Stimulated activated CD4-positive, alpha-beta T cell treated with anti-CD3 and anti-CD28 coated beads, Interleukin-12 subunit alpha, Interleukin-12 subunit beta, amount 100 ng/mL, for 24 hours (primary cell): ENCODE results near the gene MACO1.

Experiments
- DNase-seq, 2 experiments: peaks; one replicate each; pipeline ENCODE4 v3.0.0-alpha.2; 2020; ENCODE audit warnings: low read depth in 2 of 2

MACO1 gene

DNA sequence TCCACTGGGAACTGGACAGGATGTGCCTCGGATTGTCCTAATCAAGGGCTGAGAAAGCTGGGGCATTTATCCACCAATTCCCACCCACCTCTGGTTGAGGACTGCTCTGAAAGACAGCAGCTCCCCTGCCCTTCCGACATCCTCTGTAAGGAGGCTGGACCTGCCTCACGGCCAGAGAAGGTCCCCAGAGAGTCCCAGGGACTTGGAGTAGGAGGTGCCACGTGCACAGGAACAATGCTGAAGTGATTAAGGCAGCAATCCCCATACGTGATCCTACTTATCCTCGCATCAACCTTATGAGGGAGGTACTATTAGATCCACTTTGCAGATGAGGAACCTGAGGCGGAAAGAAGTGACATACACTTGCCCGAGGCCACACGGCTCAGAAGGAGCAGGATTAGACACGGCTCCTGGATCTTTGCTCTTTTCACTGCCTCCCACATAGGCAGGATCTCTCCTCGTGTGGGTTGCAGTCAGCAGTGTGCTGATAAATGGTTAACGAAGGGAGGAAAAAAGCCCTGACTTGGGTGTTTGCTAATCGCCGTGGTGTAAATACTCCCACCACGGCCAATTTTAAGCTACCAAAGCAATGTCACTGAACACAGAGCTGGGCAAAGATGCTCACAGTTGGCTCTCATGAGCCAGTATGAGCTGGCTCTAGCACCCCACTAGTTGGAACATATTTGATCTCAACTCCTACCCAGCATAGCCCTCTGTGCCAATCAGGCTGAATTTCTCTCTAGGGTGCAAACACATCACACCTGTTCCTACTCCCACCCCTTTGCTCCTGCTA, 94.1 kb downstream of the MACO1 start:
- no peak for DNase-seq

DNA sequence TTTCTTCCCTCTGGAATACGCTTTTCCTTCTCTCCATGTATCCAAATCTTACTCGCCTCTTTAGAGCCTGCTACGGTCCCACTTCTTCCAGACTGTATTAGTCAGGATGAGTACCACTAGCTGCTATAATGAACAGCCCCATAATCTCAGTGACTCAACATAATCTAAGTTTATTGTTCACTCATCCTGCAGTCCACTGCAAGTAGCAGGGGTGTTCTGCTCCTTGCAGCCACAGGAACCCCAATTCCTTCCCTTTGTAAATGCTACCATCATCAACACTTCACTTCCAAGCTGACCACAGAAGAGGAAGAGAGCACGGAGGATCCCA, 94.6 kb downstream of the MACO1 start:
- no peak for DNase-seq

DNA sequence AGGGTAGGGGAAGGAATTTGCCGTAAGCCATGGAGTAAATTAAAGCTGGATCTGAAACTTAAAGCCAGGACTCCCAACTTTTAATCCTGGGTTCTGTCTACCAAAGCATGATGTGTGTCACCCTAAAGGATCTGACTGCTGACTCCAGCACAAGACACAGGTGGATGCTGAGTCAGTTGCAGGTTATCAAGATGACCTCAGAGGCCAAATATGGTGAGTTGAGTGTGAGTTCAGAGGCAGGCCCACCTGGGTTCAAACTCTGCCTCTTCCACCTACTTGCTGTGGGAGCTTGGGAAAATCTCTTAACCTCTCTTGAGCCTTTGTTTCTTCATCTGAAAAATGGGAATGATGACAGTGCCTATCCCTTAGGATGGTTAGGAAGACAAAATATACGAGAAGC, 96.1 kb downstream of the MACO1 start:
- no peak for DNase-seq

DNA sequence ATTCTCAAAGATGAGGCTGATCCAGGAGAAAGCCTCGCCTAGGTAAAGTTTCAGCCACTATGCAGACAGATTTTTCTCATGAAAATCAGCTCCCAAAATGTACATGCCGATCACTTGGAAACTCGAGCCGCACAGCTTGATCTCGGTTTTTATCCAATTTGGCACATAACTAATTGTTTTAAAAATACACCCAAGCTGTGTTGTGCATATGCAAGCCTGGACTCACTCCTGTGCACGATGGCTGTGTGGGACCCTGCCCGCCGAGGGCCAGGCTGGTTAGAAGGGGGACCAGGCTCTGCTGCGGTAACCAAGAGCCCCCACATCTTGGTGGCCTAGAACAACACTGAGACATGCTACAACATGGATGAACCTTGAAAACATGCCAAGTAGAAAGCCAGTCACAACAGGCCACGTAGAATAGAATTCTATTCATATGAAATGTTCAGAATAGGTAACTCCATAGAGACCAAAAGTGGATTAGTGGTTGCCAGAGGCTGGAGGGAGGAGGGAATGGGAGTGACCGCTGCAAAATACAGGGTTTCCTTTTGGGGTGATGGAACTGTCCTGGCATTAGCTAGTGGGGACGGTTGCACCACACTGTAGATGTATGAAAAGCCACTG, 96.6 kb downstream of the MACO1 start:
- DNase-seq: no peak

DNA sequence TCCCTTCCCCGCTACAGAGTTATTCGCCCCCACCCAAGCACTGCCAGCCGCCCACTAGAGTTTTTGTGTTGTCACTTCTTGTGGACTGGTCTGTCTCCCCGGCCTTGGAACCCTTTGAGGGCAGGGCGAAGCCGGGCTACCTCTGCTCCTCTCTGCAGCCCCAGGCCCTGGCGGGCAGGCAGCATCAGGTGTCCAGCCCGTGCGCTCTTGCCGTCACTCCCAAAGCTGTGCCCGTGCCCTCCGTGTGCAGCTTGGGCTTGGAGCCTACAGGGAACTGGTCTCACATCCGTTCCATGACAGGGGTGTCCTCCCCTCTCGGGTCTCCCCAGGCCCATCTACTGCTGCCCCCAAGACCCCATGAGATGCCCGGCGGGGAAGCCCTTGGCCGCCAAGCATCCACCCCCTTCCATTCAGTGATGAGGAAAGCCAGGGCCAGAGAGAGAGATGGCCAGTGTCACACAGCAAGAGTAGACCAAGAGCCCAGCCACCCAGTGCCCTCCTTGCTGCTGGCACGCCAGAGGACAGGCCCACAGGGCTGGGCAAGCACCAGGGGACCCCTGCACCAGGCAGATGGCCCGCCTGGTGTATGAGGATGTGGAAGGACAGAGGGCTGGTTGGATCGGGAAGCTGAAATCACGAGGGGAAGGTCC, 97.4 kb downstream of the MACO1 start:
- DNase-seq: no peak

DNA sequence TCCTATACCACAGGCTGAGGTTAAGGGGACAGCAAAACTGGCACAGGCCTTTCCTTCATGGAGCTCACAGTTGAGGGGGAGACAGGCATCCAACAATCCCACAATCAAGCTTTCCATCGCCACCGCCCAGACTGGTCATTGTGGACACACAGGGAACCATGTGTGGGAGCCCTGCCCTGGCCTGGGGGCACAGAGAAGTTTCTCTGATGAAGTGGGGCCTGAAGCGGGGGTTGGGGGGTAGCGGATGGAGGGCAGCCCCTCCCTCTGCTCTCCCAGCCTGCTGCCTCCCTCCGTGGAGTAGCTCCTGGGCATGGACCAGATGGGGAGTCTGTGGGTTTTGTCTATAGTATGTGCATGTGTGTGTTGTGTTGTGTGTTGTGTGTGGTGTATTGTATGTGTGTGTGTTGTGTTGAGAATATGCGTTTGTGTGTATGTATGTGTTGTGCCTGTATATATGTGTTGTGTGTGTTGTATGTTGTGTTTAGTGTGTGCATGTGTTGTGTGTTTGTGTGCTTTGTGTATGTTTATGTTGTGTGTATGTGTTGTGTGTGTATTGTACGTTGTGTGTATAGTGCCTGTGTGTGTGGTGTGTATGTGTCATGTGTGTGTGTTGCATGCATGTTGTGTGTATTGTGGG, 98.3 kb downstream of the MACO1 start:
- DNase-seq: no peak

DNA sequence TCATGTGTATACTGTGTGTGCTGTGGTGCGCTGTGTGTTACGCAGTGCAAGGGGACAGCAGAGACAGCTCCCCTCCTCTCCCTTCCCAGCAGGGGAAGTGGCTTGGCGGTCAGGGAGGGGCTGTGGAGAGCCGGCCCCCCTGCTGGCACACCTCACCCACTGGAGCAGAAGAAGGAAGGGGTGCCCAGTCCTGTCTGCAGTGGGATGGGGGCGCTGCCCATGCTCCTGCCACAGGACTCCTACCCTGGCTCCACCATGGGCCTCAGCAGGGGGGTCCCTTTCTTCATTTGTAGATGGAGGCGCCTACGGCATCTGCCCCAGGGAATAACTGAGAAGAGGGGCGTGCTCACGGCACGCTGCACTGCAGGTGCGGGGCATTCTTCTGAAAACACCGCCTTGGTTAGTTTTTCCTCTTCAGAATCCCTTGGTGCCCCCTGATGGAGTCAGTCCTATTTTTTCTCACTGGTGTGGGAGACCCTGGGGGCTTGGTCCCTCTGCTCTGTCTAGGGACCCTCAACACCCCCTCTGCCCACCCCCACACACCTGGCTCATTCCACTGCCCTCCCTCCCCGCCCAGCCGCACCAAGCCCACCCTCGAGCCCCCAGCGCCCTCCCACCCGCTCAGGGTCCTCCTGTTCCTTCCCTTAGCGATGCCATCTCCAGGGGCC, 99.0 kb downstream of the MACO1 start:
- DNase-seq: no peak

DNA sequence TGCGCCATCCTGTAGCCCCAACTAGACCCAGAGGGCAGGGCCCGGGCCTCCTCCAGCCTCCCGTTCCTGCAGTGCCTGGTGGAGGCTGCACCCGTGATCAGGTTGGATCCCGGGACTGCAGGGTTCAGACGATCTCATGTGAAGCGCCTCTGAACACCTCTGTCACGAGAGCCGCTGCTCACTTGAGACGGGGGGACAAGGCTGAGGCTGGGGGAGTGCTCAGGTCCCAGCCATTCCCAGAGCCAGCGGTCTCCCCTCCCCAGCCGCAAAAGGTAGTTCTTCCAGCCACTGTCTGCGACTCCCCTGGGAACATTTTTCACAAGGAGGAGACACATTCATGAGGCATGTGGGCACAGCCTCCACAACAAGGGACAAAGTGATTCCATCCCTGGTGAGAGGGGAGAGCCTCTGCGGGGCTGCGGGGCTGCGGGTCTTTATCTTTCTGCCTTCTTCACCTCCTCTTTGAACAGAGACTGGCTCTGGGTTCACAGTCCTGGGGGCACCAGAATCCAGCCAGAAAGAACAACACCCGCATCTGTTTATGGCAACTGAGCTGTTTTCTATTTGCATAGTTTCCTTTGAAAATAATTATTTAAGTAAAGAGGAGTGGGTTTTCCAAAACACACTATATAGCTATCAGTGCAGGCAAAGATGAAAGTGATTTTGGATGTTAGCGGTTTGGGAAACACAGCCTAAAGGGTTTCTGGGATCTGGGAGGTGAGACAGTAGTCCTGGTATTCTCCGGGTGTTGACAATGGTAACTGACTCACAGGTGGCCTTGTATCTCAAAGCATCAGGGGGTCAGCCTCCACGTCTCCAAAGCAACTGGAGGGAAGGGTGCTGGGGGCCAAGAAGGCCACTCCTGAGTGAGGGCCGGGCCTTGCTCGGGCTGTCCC, 99.7 kb downstream of the MACO1 start:
- no peak for DNase-seq

DNA sequence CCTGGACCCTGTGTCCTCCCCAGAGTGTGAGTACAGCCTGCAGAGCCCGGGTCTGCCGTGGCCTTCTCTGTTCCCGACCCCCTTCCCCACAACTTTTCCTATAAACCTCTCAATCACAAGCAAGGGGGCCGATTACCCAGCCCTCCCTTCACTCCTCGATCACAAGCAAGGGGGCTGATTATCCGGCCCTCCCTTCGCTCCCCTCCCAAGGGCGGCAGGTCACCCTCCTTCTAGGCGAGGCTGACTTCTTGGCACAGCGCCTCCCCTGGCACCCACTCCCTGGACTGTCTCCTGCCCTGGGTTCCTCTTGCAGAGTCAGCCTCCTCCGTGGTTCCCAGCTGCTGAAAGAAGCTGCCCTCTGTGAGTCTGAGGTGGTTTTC, 100.4 kb downstream of the MACO1 start:
- DNase-seq: no peak

DNA sequence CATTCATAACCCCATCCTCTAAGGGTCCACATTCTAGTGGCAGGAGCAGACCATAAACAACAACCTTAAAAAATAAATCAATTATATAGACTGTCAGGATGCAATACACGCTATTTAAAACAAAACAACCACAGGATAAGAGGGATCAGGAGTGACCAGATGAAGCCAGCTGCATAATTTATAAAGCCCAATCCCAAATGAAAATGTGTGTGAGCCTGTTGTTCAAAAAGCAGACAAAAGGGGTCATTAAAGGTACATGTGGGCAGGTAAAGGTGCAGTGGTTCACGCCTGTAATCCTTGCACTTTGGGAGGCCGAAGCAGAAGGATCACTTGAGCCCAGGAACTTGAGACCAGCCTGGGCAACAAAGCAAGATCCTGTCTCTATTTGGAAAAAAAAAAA, 102.3 kb downstream of the MACO1 start:
- DNase-seq: no peak

DNA sequence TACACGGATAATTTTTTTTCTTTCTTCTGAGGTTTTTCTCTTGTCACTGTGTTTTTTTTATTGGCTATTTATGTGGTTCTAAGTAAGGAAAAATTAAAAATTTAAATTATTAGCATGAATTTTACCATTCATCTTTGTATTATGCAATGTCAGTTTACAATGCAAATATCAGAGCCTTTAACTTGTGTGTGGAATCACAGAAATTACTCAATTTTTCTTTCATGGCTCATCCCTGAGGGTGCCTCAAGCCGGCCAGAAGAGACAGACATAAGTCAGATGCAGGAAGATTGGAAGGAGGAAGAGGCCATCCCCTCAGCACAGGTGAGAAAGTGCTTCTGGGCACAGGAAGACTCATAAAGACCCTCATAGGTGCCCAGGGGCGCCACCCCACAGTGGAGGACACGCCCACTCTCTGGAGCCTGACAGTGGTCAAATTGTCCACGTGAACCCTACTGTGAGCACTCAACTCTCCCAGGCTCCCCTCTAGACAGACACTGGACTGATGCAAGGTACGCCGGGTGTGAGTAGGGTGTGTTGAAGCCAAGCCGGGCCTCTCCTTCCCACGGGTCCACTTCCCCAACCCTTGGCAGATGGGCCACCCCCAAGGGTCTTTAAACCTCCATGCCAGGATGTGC, 103.2 kb downstream of the MACO1 start:
- no peak for DNase-seq

DNA sequence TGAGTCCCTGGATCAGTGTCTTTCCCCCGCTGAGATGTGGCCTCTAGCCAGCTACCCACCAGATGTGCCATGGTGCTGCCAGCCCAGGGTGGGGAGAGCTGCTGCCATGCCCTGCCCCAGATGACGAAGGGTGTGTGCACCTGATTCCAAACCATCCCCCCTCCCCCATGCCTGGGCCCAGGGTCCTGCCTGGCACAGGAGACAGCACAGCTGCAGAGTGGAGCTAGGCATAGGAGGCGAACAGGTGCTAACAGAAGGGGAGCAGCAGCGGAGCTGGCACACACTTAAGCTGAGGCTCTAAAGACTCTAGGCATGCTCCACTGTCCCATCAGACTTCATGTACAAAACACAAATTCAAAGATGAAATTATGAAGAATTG, 103.7 kb downstream of the MACO1 start:
- no peak for DNase-seq

DNA sequence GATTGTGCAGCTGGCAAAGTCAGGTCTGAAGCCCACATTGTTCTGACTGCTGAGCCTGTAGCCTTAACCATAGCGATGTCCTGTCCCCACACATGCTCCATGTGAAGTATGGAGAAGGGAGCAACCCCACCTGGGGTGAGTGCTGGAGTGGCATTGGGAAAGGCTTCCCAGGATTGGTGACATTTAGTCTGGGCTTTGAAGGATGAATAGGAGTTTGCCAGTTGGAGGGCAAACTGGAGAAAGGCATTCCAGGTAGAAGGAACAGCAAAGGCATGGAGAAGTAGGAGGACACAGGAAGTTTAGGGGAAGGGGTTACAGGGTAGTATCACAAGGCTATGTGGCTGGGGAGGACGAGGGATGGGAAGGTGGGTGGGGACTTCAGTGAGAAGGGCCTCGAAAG, 105.4 kb downstream of the MACO1 start:
- DNase-seq: no peak

DNA sequence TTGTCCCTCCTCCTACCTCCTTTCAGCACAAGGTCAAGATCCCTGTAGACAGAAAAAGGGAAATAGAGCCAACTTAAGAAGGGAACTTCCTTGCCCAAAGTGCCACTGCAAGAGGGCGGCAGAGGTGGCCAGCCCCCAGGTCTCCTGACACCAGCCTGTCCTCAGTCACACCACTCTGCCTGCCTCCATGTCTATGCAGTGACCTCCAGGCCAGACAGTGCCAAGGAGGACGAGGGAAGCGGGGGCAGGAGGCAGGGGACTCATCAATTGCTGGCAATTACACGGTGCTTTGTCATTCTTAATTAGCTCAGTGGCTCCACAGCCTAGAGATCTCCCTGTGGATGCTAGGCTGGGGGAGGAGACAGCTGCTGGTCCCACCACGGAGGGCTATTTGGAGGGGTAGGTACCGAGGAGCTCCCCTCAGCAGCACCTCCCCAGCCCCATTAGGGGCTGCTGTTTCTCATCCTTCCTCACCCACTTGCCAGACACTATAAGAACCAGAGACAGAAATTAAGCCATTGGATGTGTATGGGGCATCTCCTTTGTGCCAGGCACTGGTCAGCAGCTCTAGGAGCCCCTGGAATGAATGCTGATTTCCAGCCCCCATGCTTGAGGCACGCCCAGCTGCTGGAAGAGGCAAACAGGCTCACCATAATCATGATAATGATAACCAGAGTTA, 106.6 kb downstream of the MACO1 start:
- DNase-seq: no peak

DNA sequence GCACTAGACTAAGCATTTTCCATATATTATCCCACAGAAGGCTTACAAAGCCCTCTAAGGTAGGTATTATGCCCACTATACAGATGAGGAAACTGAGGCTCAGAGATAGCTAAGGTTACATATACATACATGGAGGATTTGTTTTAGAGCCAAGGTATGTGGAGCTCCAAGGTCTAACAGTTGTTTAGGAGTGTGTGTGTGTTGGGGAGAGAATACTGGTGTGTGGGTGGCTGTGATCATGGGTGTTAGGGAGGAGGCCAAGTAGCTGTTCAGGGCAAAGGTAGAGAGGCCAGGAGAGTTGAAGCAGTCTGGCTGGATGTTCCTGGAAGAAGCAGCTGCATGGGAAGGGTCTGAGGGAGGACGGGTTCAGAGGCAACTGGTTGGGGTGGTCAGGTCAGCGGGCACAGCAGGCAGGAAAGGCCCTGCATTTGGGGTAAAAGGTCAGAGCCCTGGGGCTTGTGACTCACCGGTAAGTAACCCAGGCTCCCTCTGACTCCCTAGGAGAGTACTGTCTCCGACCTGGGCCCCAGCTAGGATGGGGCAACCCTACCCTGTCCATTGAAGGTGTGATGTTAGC, 107.6 kb downstream of the MACO1 start:
- DNase-seq: no peak

DNA sequence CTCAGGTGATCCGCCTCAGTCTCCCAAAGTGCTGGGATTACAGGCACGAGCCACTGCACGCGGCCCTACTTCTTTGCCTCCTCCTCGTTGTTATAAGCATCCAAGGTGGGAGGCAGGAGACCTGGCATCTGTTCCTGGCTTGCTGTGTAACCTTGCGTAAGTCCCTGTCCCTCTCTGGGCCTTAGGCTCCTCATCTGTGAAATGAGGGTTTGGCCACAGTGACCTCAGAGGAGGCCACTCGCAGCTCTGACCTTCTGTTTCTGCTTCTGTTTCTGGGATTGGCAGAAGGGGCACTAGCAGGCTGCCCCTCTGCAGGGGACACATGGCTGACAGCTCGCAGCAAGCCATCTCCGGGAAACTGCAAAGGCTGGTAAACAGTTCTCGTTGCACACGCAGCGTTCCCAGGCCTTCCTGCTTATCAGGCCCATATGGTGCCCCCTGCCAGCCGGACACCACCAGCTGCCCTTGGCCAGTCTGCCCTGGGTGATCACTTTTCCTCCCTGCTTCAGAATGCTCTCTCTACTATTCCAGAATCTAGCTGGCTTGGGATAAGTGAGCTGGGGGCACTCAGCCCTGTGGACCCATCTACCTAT, 110.1 kb downstream of the MACO1 start:
- DNase-seq: no peak

DNA sequence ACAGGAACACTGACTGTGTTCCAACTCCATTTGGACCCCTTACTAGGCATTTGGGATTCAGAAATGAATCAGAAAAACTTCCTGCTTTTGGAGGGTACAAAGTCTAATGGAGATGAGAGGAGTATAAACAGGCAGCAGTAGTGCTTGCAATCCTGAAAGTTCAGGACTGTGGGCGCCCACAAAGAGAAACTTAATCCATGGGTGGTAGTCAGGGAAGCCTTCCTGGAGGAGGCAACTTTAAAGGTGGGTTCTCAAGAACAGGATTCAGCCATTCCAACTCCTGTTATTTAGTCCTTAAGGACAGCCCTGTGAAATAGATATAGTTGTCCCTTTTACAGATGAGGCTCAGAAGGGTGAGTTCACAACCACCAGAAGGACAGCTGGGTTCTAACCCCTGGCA, 110.7 kb downstream of the MACO1 start:
- no peak for DNase-seq

DNA sequence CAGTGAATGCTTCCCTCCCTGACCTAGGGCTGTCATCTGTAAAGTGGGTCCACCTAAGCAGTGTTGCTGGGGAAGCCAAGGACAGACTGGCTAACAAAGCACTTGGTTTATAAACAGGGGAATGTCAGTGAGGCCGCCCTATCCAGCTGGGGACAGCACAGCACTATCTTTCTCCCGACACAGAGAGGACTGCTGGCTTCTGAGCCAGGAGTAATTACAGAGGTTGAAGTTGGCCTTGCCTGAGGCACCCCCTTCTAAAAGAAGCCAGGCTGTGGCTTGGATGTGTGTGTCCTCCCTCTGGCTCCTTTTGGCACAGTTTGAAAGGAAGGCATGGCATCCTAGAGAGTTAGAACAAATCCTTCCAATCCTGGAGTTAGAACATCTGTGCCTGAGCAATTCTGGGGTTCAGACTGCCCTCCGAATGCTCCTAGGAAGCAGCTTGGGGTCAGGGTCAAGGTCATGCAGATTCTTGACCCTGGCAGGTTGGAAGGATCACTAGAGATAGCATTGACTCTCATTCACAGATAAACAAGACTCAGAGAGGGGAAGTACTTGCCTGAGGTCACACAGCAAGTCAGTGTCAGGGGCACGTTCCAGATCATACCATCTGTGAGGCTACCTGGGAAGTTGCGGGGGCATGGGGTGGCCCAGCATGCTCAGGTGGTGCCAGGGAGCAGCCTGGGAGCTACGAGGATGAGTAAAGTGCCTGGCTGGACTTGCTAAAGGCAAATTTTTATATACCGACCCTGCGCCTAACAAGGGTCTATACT, 111.4 kb downstream of the MACO1 start:
- DNase-seq: no peak

DNA sequence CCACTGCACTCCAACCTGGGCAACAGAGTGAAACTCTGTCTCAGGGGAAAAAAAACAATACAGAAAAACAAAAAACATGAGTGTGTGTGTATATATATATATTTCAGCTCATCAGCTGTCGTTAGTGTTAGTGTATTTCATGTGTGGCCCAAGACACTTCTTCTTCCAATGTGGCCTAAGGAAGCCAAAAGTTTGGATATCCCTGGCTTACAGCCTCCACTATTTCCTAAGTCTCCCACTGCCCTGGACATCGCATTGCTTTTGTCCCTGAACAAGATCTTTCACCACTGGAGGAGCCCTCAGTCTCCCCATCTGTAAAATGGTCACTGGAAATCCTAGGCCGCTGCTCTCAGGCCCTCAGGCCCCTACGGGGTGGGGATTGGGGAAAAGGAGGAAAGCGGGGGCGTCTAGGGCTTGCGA, 112.3 kb downstream of the MACO1 start:
- no peak for DNase-seq
